ENCODE data around the gene MT4. TPM values are rescaled to one million over a fixed set of nuclear protein-coding genes. Genes with fewer than 3 reads are reported as not detected.
A peak's percentile ranks its signal among the peaks of the same experiment; 100 is the strongest.

MT4 gene
- total RNA-seq, 1 donor from 2014 or later: not detected

- TF ChIP-seq, protein P1, sequence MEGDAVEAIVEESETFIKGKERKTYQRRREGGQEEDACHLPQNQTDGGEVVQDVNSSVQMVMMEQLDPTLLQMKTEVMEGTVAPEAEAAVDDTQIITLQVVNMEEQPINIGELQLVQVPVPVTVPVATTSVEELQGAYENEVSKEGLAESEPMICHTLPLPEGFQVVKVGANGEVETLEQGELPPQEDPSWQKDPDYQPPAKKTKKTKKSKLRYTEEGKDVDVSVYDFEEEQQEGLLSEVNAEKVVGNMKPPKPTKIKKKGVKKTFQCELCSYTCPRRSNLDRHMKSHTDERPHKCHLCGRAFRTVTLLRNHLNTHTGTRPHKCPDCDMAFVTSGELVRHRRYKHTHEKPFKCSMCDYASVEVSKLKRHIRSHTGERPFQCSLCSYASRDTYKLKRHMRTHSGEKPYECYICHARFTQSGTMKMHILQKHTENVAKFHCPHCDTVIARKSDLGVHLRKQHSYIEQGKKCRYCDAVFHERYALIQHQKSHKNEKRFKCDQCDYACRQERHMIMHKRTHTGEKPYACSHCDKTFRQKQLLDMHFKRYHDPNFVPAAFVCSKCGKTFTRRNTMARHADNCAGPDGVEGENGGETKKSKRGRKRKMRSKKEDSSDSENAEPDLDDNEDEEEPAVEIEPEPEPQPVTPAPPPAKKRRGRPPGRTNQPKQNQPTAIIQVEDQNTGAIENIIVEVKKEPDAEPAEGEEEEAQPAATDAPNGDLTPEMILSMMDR (IDR thresholded peaks at IDR 0.05; ENCODE audit: insufficient read depth, low read length, poor library complexity, severe bottlenecking): no peak
Observed at GRCh38 chr16:56520251-56520577, 44.7 kb upstream of the MT4 start.

DNA sequence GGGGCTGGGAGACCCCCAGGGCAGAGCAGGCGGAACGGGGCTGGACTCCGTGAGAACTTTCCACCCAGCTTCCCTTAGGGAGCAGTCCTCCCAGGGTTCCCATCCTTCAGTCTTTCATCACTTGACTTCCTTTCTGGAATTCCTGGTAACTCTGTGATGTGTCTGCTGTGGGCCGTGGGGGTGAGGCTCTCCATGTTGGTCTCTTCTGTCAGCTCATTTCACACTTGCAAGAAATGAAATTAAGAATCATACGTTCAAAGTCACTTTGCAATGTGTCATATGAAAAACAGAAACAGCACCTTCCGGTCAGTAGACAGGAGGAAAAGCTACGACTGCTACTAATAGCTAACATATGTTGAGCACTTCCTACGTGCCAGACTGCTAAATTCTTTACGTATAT is 39.6 kb upstream of the MT4 start:
- Histone ChIP-seq H3K27me3 (ENCODE audit: control insufficient read depth, insufficient read depth, low read length) (no peaks in the 10 kb centered on the region), H3K4me3 (ENCODE audit: low read depth, low read length) (no peak overlapping the region), H3K36me3 (ENCODE audit: control insufficient read depth, insufficient read depth, low read length) (no peaks in the 10 kb centered on the region)
- DNase-seq (ENCODE audit: low read depth): no peak
- TF ChIP-seq, protein P1 (IDR thresholded peaks at IDR 0.05; ENCODE audit: insufficient read depth, low read length, poor library complexity, severe bottlenecking): no peak

More at GRCh38 chr16:56520251-56520577, 44.7 kb upstream of the MT4 start:
- Histone ChIP-seq H3K27me3 (ENCODE audit: control insufficient read depth, insufficient read depth, low read length) (no peaks in the 10 kb centered on the region), H3K36me3 (ENCODE audit: control insufficient read depth, insufficient read depth, low read length) (no peaks in the 10 kb centered on the region), H3K4me3 (ENCODE audit: low read depth, low read length) (peak overlapping the region; percentile 97)
- DNase-seq (ENCODE audit: low read depth): no peak

DNA sequence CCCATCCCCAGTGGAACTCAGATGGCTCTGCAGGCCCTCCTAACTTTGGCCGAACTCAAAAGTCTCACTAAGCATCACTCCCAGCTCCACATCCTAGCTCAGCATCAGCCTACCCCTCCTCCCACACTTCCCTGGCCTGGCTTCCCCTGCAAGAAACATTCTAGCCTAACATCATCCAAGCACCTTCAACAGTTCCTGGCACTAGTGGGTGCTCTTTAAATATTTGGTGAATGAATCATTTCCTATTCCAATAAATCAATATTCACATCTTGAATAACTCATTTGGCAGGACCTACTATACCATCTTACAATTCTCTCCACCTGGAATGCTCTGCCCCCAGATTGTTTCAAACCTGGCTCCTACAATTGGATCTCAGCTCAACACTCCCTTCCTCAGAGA is 34.0 kb upstream of the MT4 start:
- Histone ChIP-seq H3K36me3 (ENCODE audit: control insufficient read depth, insufficient read depth, low read length) (no peaks in the 10 kb centered on the region), H3K27me3 (ENCODE audit: control insufficient read depth, insufficient read depth, low read length) (peaks cover under 1% of the 10 kb centered on the region), H3K4me3 (ENCODE audit: low read depth, low read length) (no peak overlapping the region)
- DNase-seq (ENCODE audit: low read depth): no peak
- TF ChIP-seq, protein P1 (IDR thresholded peaks at IDR 0.05; ENCODE audit: insufficient read depth, low read length, poor library complexity, severe bottlenecking): no peak

- TF ChIP-seq, protein P1 (IDR thresholded peaks at IDR 0.05; ENCODE audit: insufficient read depth, low read length, poor library complexity, severe bottlenecking): no peak
- no peak overlapping the region for H3K4me3 ChIP-seq (ENCODE audit: low read depth, low read length)
- no peak for DNase-seq (ENCODE audit: low read depth)
- H3K36me3 ChIP-seq (ENCODE audit: control insufficient read depth, insufficient read depth, low read length): no peaks in the 10 kb centered on the region
- H3K27me3 ChIP-seq (ENCODE audit: control insufficient read depth, insufficient read depth, low read length): peaks cover 3% of the 10 kb centered on the region
Observed at GRCh38 chr16:56532714-56533113, 32.2 kb upstream of the MT4 start.

DNA sequence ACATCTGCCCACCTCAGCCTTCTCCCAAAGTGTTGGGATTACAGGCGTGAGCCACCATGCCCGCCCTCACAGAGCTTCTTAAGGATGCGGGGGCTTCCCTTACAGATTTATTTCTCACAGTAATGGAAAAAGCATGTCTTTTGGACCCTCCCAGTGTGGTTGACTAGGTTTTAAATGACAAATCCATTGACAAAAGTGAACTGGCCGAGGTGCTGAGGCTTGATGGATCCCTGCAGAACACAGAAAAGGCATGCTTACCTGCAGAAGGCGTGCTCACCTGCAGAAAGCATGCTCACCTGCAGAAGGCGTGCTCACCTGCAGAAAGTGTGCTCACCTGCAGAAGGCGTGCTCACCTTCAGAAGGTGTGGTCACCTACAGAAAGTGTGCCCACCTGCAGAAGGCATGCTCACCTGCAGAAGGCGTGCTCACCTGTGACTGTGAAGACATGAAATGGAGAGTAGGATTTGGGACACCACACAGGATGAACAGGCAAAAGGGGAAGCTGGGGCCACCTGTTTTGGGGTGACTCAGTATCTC is 30.0 kb upstream of the MT4 start:
- TF ChIP-seq, protein P1 (IDR thresholded peaks at IDR 0.05; ENCODE audit: insufficient read depth, low read length, poor library complexity, severe bottlenecking): no peak

DNA sequence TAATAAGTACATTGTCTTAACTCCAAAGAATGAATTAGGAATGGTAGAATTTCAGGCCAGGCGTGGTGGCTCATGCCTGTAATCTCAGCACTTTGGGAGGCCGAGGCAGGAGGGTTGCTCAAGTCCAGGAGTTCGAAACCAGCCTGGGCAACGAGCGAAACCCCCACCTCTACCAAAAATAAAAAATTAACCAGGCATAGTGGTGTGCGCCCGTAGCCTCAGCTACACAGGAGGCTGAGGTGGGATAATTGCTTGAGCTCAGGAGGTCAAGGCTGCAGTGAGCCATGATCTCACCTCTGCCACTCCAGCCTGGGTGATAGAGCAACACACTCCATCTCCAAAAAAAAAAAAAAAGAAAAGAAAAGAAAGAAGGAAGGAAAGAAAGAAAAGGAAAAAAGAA is 26.5 kb upstream of the MT4 start:
- TF ChIP-seq, protein P1 (IDR thresholded peaks at IDR 0.05; ENCODE audit: insufficient read depth, low read length, poor library complexity, severe bottlenecking): no peak
- Histone ChIP-seq H3K4me3 (ENCODE audit: low read depth, low read length) (no peak overlapping the region), H3K36me3 (ENCODE audit: control insufficient read depth, insufficient read depth, low read length) (no peaks in the 10 kb centered on the region), H3K27me3 (ENCODE audit: control insufficient read depth, insufficient read depth, low read length) (peaks cover 3% of the 10 kb centered on the region)
- no peak for DNase-seq (ENCODE audit: low read depth)

More for the DNA sequence above, 30.0 kb upstream of the MT4 start:
- Histone ChIP-seq H3K4me3 (ENCODE audit: low read depth, low read length) (no peak overlapping the region), H3K27me3 (ENCODE audit: control insufficient read depth, insufficient read depth, low read length) (peaks cover 3% of the 10 kb centered on the region), H3K36me3 (ENCODE audit: control insufficient read depth, insufficient read depth, low read length) (no peaks in the 10 kb centered on the region)
- no peak for DNase-seq (ENCODE audit: low read depth)

All from kidney epithelial cell (primary cell).